Common myeloid progenitor, CD34-positive (primary cell): ENCODE data around the gene RAB8A.

Experiments used
- CTCF ChIA-PET: fragments of 350-600 bp; sonication (Branson Sonifier 250); formaldehyde crosslinking; loops from one replicate; lab custom pipeline; 2021; ENCODE audit warnings: antibody characterized with exemption; lab: Charles Lee
- POLR2A ChIA-PET: fragments of 350-600 bp; sonication (Branson Sonifier 250); formaldehyde crosslinking; loops from one replicate; lab custom pipeline; 2021; ENCODE audit warnings: antibody characterized with exemption; lab: Charles Lee
- DNase-seq, 3 donors: peaks; one replicate each; pipeline versions ENCODE4 v3.0.0 to v3.0.0-alpha.2; 2013
- H3K27ac ChIP-seq, 2 experiments: 1 replicate in 1 of 2; 2 replicates in 1 of 2; pipeline ENCODE4 v1.7.0; 2013; ENCODE audit warnings: inconsistent platforms in 2 of 2, low read length in 2 of 2, mild to moderate bottlenecking in 2 of 2, low read depth in 1 of 2, moderate library complexity in 1 of 2; ENCODE audit not compliant: severe bottlenecking in 2 of 2, insufficient read depth in 1 of 2, poor library complexity in 1 of 2
- H3K27me3 ChIP-seq, 5 experiments: replicated peaks in 2 of 5; 1 replicate in 3 of 5; 2 replicates in 2 of 5; pipeline versions ENCODE4 v1.6.1 to v1.7.0; 2013; ENCODE audit warnings: low read length in 4 of 5, mild to moderate bottlenecking in 2 of 5, moderate library complexity in 2 of 5, inconsistent platforms in 1 of 5; ENCODE audit not compliant: insufficient read depth in 5 of 5, control insufficient read depth in 4 of 5
- H3K36me3 ChIP-seq, 4 experiments: 1 replicate in 2 of 4; 2 replicates in 2 of 4; pipeline versions ENCODE4 v1.6.1 to v1.7.0; 2013; ENCODE audit warnings: low read length in 3 of 4, control low read depth in 1 of 4, mild to moderate bottlenecking in 1 of 4; ENCODE audit not compliant: control insufficient read depth in 4 of 4, insufficient read depth in 4 of 4
- H3K4me1 ChIP-seq, 4 experiments: 1 replicate in 3 of 4; 2 replicates in 1 of 4; pipeline versions ENCODE4 v1.6.1 to v1.7.1; 2013; ENCODE audit warnings: low read length in 3 of 4, mild to moderate bottlenecking in 3 of 4, control low read depth in 1 of 4, inconsistent platforms in 1 of 4, moderate library complexity in 1 of 4; ENCODE audit not compliant: control insufficient read depth in 4 of 4, insufficient read depth in 4 of 4; ENCODE audit errors: control extremely low read depth in 1 of 4
- H3K4me3 ChIP-seq, 7 experiments: 1 replicate in 4 of 7; 2 replicates in 3 of 7; pipeline versions ENCODE4 v1.5.1 to v1.7.0; 2013; ENCODE audit warnings: mild to moderate bottlenecking in 7 of 7, low read length in 6 of 7, moderate library complexity in 6 of 7, inconsistent platforms in 2 of 7, low read depth in 2 of 7, control low read depth in 1 of 7; ENCODE audit not compliant: insufficient read depth in 4 of 7, control insufficient read depth in 1 of 7; ENCODE audit errors: extremely low read depth in 1 of 7
- H3K9me3 ChIP-seq, 5 experiments: 1 replicate in 4 of 5; 2 replicates in 1 of 5; pipeline versions ENCODE4 v1.6.1 to v1.7.1; 2013; ENCODE audit warnings: low read length in 4 of 5, mild to moderate bottlenecking in 2 of 5, inconsistent platforms in 1 of 5, low read depth in 1 of 5, moderate library complexity in 1 of 5; ENCODE audit not compliant: control insufficient read depth in 4 of 5, insufficient read depth in 2 of 5; ENCODE audit errors: control extremely low read depth in 1 of 5
- WGBS: methylation state at CpG from one replicate; pipeline ENCODE4 v1.1.5; 2013; ENCODE audit not compliant: insufficient coverage; 5-methylcytosine and 5-hydroxymethylcytosine counted together

Gene RAB8A

GRCh38 chr19:16136185-16136999, 24.7 kb downstream of the RAB8A start:
- Histone ChIP-seq H3K27ac (no peak overlapping the region), H3K27me3 (no peaks in the 10 kb centered on the region), H3K36me3 (peaks cover 9 to 34% (median 32%) of the 10 kb centered on the region in 4 experiments), H3K4me1 (peaks cover 5 to 75% (median 68%) of the 10 kb centered on the region in 4 experiments), H3K9me3 (no peaks in the 10 kb centered on the region), H3K4me3 (no peak overlapping the region)
- WGBS: 85% methylated on average over 10 of the region's 16 CpGs
- CTCF ChIA-PET: interaction anchor here (0.7 to 2.8 kb wide), 11 partner anchors 8 to 76 kb away, joined by 3 to 9 read pairs (median 4); partner anchors contain the start of gene FAM32A
- POLR2A ChIA-PET: interaction anchor here (0.7 kb wide), 1 partner anchor 13 kb away, joined by 3 read pairs; no protein-coding TSS in a partner anchor
- DNase-seq: peak in 2 of 3 donors; percentile 58 to 72

- Histone ChIP-seq H3K27ac (peak overlapping the region; percentile 65 to 74), H3K36me3 (peaks cover 0 to 3% (median 0%) of the 10 kb centered on the region in 4 experiments), H3K9me3 (no peaks in the 10 kb centered on the region), H3K4me1 (peaks cover 5 to 87% (median 81%) of the 10 kb centered on the region in 4 experiments), H3K4me3 (peak overlapping the region in 3 of 7 experiments; percentile 1 to 26 (median 19)), H3K27me3 (no peaks in the 10 kb centered on the region)
- ChIA-PET POLR2A (interaction anchor here (0.6 to 1.1 kb wide), 5 partner anchors 19 to 69 kb away, joined by 3 to 4 read pairs (median 3); no protein-coding TSS in a partner anchor), CTCF (interaction anchor here (0.7 to 3.5 kb wide), 6 partner anchors 10 to 78 kb away, joined by 3 to 15 read pairs (median 3); partner anchors contain the start of gene FAM32A)
- DNase-seq: peak; percentile 84 to 94 (median 94)
- 0% methylated on average over 6 of the region's 13 CpGs for whole genome bisulfite sequencing
Observed at GRCh38 chr19:16139752-16140151, 28.1 kb downstream of the RAB8A start.

GRCh38 chr19:16141043-16141442, 29.4 kb downstream of the RAB8A start:
- H3K9me3 ChIP-seq: no peaks in the 10 kb centered on the region
- 0% methylated on average over 2 of the region's 4 CpGs for WGBS
- peaks cover 7 to 89% (median 82%) of the 10 kb centered on the region in 4 experiments for H3K4me1 ChIP-seq
- H3K4me3 ChIP-seq: no peak overlapping the region
- ChIA-PET POLR2A (interaction anchor here (1.9 kb wide), 1 partner anchor 30 kb away, joined by 4 read pairs; the partner anchor contains the start of gene RAB8A), CTCF (interaction anchor here (0.9 to 3.5 kb wide), 10 partner anchors 9 to 99 kb away, joined by 3 to 15 read pairs (median 3); partner anchors contain the start of gene RAB8A)
- peak overlapping the region; percentile 61 to 74 for H3K27ac ChIP-seq
- H3K27me3 ChIP-seq: no peaks in the 10 kb centered on the region
- peak; percentile 62 to 91 (median 82) for DNase-seq
- peaks cover 0 to 6% (median under 1%) of the 10 kb centered on the region in 4 experiments for H3K36me3 ChIP-seq

- ChIA-PET CTCF (interaction anchor here (1.0 to 3.5 kb wide), 4 partner anchors 15 to 100 kb away, joined by 3 to 15 read pairs (median 3); no protein-coding TSS in a partner anchor), POLR2A (interaction anchor here (0.7 to 1.9 kb wide), 2 partner anchors 31 to 1712 kb away, joined by 3 to 4 read pairs; partner anchors contain the start of gene RAB8A)
- Histone ChIP-seq H3K27me3 (no peaks in the 10 kb centered on the region), H3K9me3 (no peaks in the 10 kb centered on the region), H3K4me1 (peaks cover 10 to 88% (median 82%) of the 10 kb centered on the region in 4 experiments), H3K36me3 (peaks cover 0 to 15% (median 3%) of the 10 kb centered on the region in 4 experiments), H3K4me3 (no peak overlapping the region), H3K27ac (peak overlapping the region in 1 of 2 experiments; percentile 43)
- DNase-seq: peak in 2 of 3 donors; percentile 55 to 56
- WGBS: 81% methylated on average over 6 of the region's 9 CpGs
Observed at GRCh38 chr19:16142032-16142580, 30.4 kb downstream of the RAB8A start.

- POLR2A ChIA-PET: interaction anchor here (0.8 to 1.9 kb wide), 5 partner anchors 10 to 42 kb away, joined by 4 to 11 read pairs (median 5); partner anchors contain the start of genes FAM32A and RAB8A
- CTCF ChIA-PET: interaction anchor here (0.6 to 2.9 kb wide), 11 partner anchors 8 to 79 kb away, joined by 3 to 11 read pairs (median 5); partner anchors contain the start of gene FAM32A
- WGBS: 3% methylated on average over 11 of the region's 13 CpGs
- peak within 1 kb of the TSS; percentile 40 to 94 (median 72) for H3K4me3 ChIP-seq
- no peaks in the 10 kb centered on the region for H3K27me3 ChIP-seq
- H3K36me3 ChIP-seq: peaks cover 0 to 21% (median 6%) of the 10 kb centered on the region in 4 experiments
- DNase-seq: peak; percentile 84 to 94 (median 92)
- peaks cover 10 to 94% (median 87%) of the 10 kb centered on the region in 4 experiments for H3K4me1 ChIP-seq
- H3K9me3 ChIP-seq: no peaks in the 10 kb centered on the region
- H3K27ac ChIP-seq: peak within 1 kb of the TSS; percentile 69 to 81
Observed at GRCh38 chr19:16143399-16144215, 31.9 kb downstream of the RAB8A start, which contains the start of gene HSH2D. Gene HSH2D, plus strand, starts transcription at chr19:16143685. Its CDS starts 5,066 bp downstream, at chr19:16148751.

GRCh38 chr19:16144216-16144581, 32.5 kb downstream of the RAB8A start:
- DNase-seq: no peak
- peak overlapping the region; percentile 40 to 94 (median 72) for H3K4me3 ChIP-seq
- H3K36me3 ChIP-seq: peaks cover 2 to 27% (median 9%) of the 10 kb centered on the region in 4 experiments
- H3K27ac ChIP-seq: peak overlapping the region; percentile 69 to 81
- H3K4me1 ChIP-seq: peaks cover 9 to 94% (median 87%) of the 10 kb centered on the region in 4 experiments
- ChIA-PET CTCF (interaction anchor here (0.6 to 2.9 kb wide), 12 partner anchors 8 to 47 kb away, joined by 3 to 11 read pairs (median 5); partner anchors contain the start of gene FAM32A), POLR2A (interaction anchor here (0.8 to 1.9 kb wide), 5 partner anchors 11 to 41 kb away, joined by 4 to 11 read pairs (median 5); partner anchors contain the start of genes FAM32A and RAB8A)
- WGBS: no CpG with 5 or more reads among the region's 1 CpG
- no peaks in the 10 kb centered on the region for H3K9me3 ChIP-seq
- H3K27me3 ChIP-seq: no peaks in the 10 kb centered on the region
